ENCODE measurements around the gene IDH3A. TPM values are rescaled to one million over a fixed set of nuclear protein-coding genes. Genes with fewer than 3 reads are reported as not detected.

IDH3A gene
- total RNA-seq, 1 donor from 2014 or later, result 41.5 TPM

GRCh38 chr15:78192826-78193594 lies 43.8 kb downstream of the IDH3A start:
- Mint-ChIP-seq H3K4me3 (no peak overlapping the region), H3K4me1 (no peaks in the 10 kb centered on the region), H3K9me3 (peaks cover 4% of the 10 kb centered on the region)

GRCh38 chr15:78193731-78194567 lies 44.8 kb downstream of the IDH3A start:
- Mint-ChIP-seq H3K36me3 (ENCODE audit: low read depth) (no peaks in the 10 kb centered on the region), H3K27ac (ENCODE audit: unreplicated experiment) (no peak overlapping the region), H3K4me1 (no peaks in the 10 kb centered on the region), H3K9me3 (peaks cover 4% of the 10 kb centered on the region), H3K27me3 (ENCODE audit: low read depth) (no peaks in the 10 kb centered on the region), H3K4me3 (no peak overlapping the region)
- TF ChIP-seq CTCF (conservative IDR thresholded peaks at IDR 0.05), result no peak
- no peak for DNase-seq (ENCODE audit: low read depth, low spot score)

More at GRCh38 chr15:78192826-78193594, 43.8 kb downstream of the IDH3A start:
- Mint-ChIP-seq H3K27ac (ENCODE audit: unreplicated experiment) (no peak overlapping the region), H3K27me3 (ENCODE audit: low read depth) (no peaks in the 10 kb centered on the region), H3K36me3 (ENCODE audit: low read depth) (no peaks in the 10 kb centered on the region)
- no peak for DNase-seq (ENCODE audit: low read depth, low spot score)
- TF ChIP-seq CTCF (conservative IDR thresholded peaks at IDR 0.05), result no peak

GRCh38 chr15:78194568-78194925 lies 45.4 kb downstream of the IDH3A start:
- Mint-ChIP-seq H3K4me1 (no peaks in the 10 kb centered on the region), H3K27me3 (ENCODE audit: low read depth) (no peaks in the 10 kb centered on the region), H3K4me3 (no peak overlapping the region), H3K9me3 (peaks cover 4% of the 10 kb centered on the region), H3K36me3 (ENCODE audit: low read depth) (no peaks in the 10 kb centered on the region), H3K27ac (ENCODE audit: unreplicated experiment) (no peak overlapping the region)
- no peak for DNase-seq (ENCODE audit: low read depth, low spot score)
- no peak for TF ChIP-seq CTCF (conservative IDR thresholded peaks at IDR 0.05)

- Mint-ChIP-seq H3K36me3 (ENCODE audit: low read depth) (no peaks in the 10 kb centered on the region), H3K4me1 (peaks cover 5% of the 10 kb centered on the region), H3K27me3 (ENCODE audit: low read depth) (no peaks in the 10 kb centered on the region), H3K9me3 (peaks cover 4% of the 10 kb centered on the region), H3K4me3 (no peak overlapping the region), H3K27ac (ENCODE audit: unreplicated experiment) (no peak overlapping the region)
- no peak for DNase-seq (ENCODE audit: low read depth, low spot score)
- peak; percentile 73 for TF ChIP-seq CTCF (conservative IDR thresholded peaks at IDR 0.05)
These were observed 46.6 kb downstream of the IDH3A start for GRCh38 chr15:78195735-78196201.

GRCh38 chr15:78197632-78198031 lies 48.5 kb downstream of the IDH3A start:
- H3K4me1 Mint-ChIP-seq, result peaks cover 16% of the 10 kb centered on the region
- no peaks in the 10 kb centered on the region for H3K9me3 Mint-ChIP-seq
- DNase-seq (ENCODE audit: low read depth, low spot score), result no peak
- no peak for TF ChIP-seq CTCF (conservative IDR thresholded peaks at IDR 0.05)
- H3K36me3 Mint-ChIP-seq (ENCODE audit: low read depth), result no peaks in the 10 kb centered on the region
- H3K27ac Mint-ChIP-seq (ENCODE audit: unreplicated experiment), result no peak overlapping the region
- no peaks in the 10 kb centered on the region for H3K27me3 Mint-ChIP-seq (ENCODE audit: low read depth)
- H3K4me3 Mint-ChIP-seq, result no peak overlapping the region
